K562 (cell line): ENCODE results near the gene ZSWIM1. TPM values are rescaled to one million over a fixed set of nuclear protein-coding genes. Genes with fewer than 3 reads are reported as not detected.

Experiments
- ATAC-seq: fragments of 200-7000 bp; cut with Tn5 transposase; 3 replicates; pipeline ENCODE4 v1.9.1; 2020; ENCODE audit warnings: moderate library complexity
- BruUV-seq: library from RNA; stranded (reverse); fragments of 400-500 nt; replicated peaks from 2 replicates; lab custom pipeline; 2021; lab: Mats Ljungman, UMichigan
- CTCF ChIA-PET: fragments of 300-600 bp; formaldehyde crosslinking; extraction: SDS; loops from one replicate; lab custom pipeline; 2021; ENCODE audit warnings: low intra/inter-chr PET ratio; lab: Yijun Ruan, JAX
- POLR2A ChIA-PET: fragments of 300-600, 350-650 bp; sonication (Branson Sonifier 250); formaldehyde crosslinking; extraction: SDS; loops from one replicate; lab custom pipeline; 2021; ENCODE audit warnings: antibody characterized with exemption, inconsistent platforms; lab: Yijun Ruan, JAX
- DNase-seq, 4 experiments: peaks; one replicate each; pipeline versions ENCODE4 v3.0.0 to v3.0.0-alpha.2; 2011 to 2018; ENCODE audit warnings: low spot score in 3 of 4, mixed read lengths in 3 of 4; ENCODE audit errors: extremely low read depth in 1 of 4
- FAIRE-seq: peaks from 2 replicates; lab custom pipeline; 2011; peaks lifted over from hg19 to GRCh38; lab: Jason Lieb, UNC
- H2AFZ ChIP-seq: 2 replicates; pipeline ENCODE4 v1.6.0; 2011; ENCODE audit warnings: low read depth, low read length, control low read depth, inconsistent platforms
- H3K27ac ChIP-seq: fragments of 200-600 bp; 3 replicates; pipeline ENCODE4 v1.8.0; 2011; ENCODE audit warnings: low read depth, mild to moderate bottlenecking, control low read depth, inconsistent platforms, low read length, moderate library complexity, mixed read lengths; ENCODE audit errors: extremely low read depth
- H3K27me3 ChIP-seq, 2 experiments: fragments of 300-600 bp in 1 of 2; 2 replicates in 1 of 2; 3 replicates in 1 of 2; pipeline versions ENCODE4 v1.6.0 to v1.8.0; 2011; ENCODE audit warnings: inconsistent platforms in 2 of 2, low read length in 2 of 2, mild to moderate bottlenecking in 1 of 2, mixed read lengths in 1 of 2, moderate library complexity in 1 of 2; ENCODE audit not compliant: control insufficient read depth in 2 of 2, insufficient read depth in 2 of 2
- H3K36me3 ChIP-seq: fragments of 300-600 bp; 3 replicates; pipeline ENCODE4 v1.8.0; 2011; ENCODE audit warnings: mild to moderate bottlenecking, low read length, inconsistent platforms; ENCODE audit not compliant: control insufficient read depth, insufficient read depth
- H3K4me1 ChIP-seq, 2 experiments: fragments of 200-600 bp in 1 of 2; replicated peaks in 1 of 2; 2 replicates in 1 of 2; 3 replicates in 1 of 2; pipeline versions ENCODE4 v1.5.1 to v1.8.0; 2011; ENCODE audit warnings: inconsistent platforms in 2 of 2, low read length in 2 of 2, mild to moderate bottlenecking in 1 of 2, mixed read lengths in 1 of 2, moderate library complexity in 1 of 2; ENCODE audit not compliant: control insufficient read depth in 2 of 2, insufficient read depth in 2 of 2
- H3K4me2 ChIP-seq: 2 replicates; pipeline ENCODE4 v1.6.1; 2011; ENCODE audit warnings: low read length, control low read depth, inconsistent platforms, mixed read lengths; ENCODE audit not compliant: insufficient read depth
- H3K4me3 ChIP-seq: fragments of 200-600 bp; sonication (generic), shearing (Covaris generic); 2 replicates; pipeline ENCODE4 v1.5.1; 2016; ENCODE audit warnings: control low read depth, inconsistent platforms
- H3K79me2 ChIP-seq: fragments of 200-600 bp; 3 replicates; pipeline ENCODE4 v1.8.0; 2011; ENCODE audit warnings: low read length, inconsistent platforms; ENCODE audit not compliant: control insufficient read depth, insufficient read depth
- H3K9ac ChIP-seq, 2 experiments: 2 replicates each; pipeline versions ENCODE4 v1.6.0 to v1.6.1; 2011; ENCODE audit warnings: low read depth in 2 of 2, low read length in 2 of 2, control low read depth in 1 of 2, inconsistent platforms in 1 of 2, mild to moderate bottlenecking in 1 of 2, mixed read lengths in 1 of 2; ENCODE audit not compliant: insufficient read depth in 1 of 2
- H3K9me1 ChIP-seq: one replicate; pipeline ENCODE4 v1.6.0; 2011; ENCODE audit warnings: inconsistent platforms, mild to moderate bottlenecking, low read length, moderate library complexity; ENCODE audit not compliant: control insufficient read depth, insufficient read depth
- H3K9me3 ChIP-seq: replicated peaks from 2 replicates; pipeline ENCODE4 v1.5.1; 2011; ENCODE audit warnings: low read depth, low read length, inconsistent platforms; ENCODE audit not compliant: control insufficient read depth, insufficient read depth
- H4K20me1 ChIP-seq: replicated peaks from 2 replicates; pipeline ENCODE4 v1.6.1; 2011; ENCODE audit warnings: low read length, inconsistent platforms, mixed read lengths; ENCODE audit not compliant: control insufficient read depth, insufficient read depth
- CTBP1 ChIP-seq: fragments of 450-650 bp; IDR thresholded peaks from 2 replicates; pipeline ENCODE4 v1.6.1; 2016; ENCODE audit warnings: borderline replicate concordance
- DMBX1 ChIP-seq: fragments of 250-450 bp; sonication (Bioruptor Pico); IDR thresholded peaks from 2 replicates; pipeline ENCODE4 v1.8.0; 2022; ENCODE audit warnings: inconsistent platforms, mild to moderate bottlenecking, moderate library complexity, borderline replicate concordance
- ELK3 ChIP-seq: fragments of 450-650 bp; formaldehyde crosslinking; IDR thresholded peaks from 2 replicates; pipeline ENCODE4 v1.4.0; 2020; ENCODE audit warnings: mild to moderate bottlenecking
- NFXL1 ChIP-seq: fragments of 450-650 bp; formaldehyde crosslinking; IDR thresholded peaks from 2 replicates; pipeline ENCODE4 v1.4.0; 2021; ENCODE audit warnings: mild to moderate bottlenecking
- SMARCA4 ChIP-seq: fragments of 450-650 bp; IDR thresholded peaks from 2 replicates; pipeline ENCODE4 v1.6.1; 2016
- ZBTB1 ChIP-seq: sonication (generic); formaldehyde crosslinking; IDR thresholded peaks from 2 replicates; pipeline ENCODE4 v1.8.1; 2023; ENCODE audit warnings: missing genetic modification reagents, low read depth, mild to moderate bottlenecking, borderline replicate concordance
- ZBTB33 ChIP-seq: sonication (generic); formaldehyde crosslinking; IDR thresholded peaks from 2 replicates; pipeline ENCODE4 v1.8.1; 2023; ENCODE audit warnings: mild to moderate bottlenecking, missing genetic modification reagents
- ZNF318 ChIP-seq, 2 experiments: fragments of 450-650 bp; IDR thresholded peaks; 2 replicates each; pipeline ENCODE4 v1.6.1; 2016; ENCODE audit warnings: mild to moderate bottlenecking in 2 of 2, borderline replicate concordance in 1 of 2, low read depth in 1 of 2, moderate library complexity in 1 of 2
- WGBS: fragments of 100-300 bp; shearing (Covaris generic); methylation state at CpG from one replicate; pipeline ENCODE4 v1.1.6; 2016; ENCODE audit warnings: low coverage, mixed read lengths; ENCODE audit not compliant: insufficient coverage; ENCODE audit errors: missing lambda C conversion rate; 5-methylcytosine and 5-hydroxymethylcytosine counted together
- in situ Hi-C: fragments of 300-500 bp; cut with MboI; formaldehyde crosslinking; loops from 4 replicates; pipeline ENCODE4 v1.15.0; 2018; ENCODE audit warnings: inconsistent platforms, mixed read lengths
- intact Hi-C: fragments of 100-400 bp; cut with micrococcal nuclease; formaldehyde crosslinking; loops from 2 replicates; pipeline ENCODE4 v1.14.2; 2022
- polyA plus RNA-seq, 8 experiments: library from polyadenylated mRNA; depleted of rRNA in 4 of 8; stranded (reverse) in 5 of 8; unstranded in 3 of 8; fragments of >200 nt; fragmentation: Nextera tagmentation in 2 of 8; fragmentation: Illumina TruSeq in 1 of 8; extraction: Ambion mirVana in 2 of 8; extraction: Trizol in 1 of 8; gene quantifications; 2 replicates each; pipeline versions ENCODE4 v1.2.1 to v1.2.3, GENCODE V29; 2011 to 2014; ENCODE audit warnings: inconsistent platforms in 1 of 8, missing spikeins in 1 of 8
- total RNA-seq, 7 experiments: library from RNA; depleted of rRNA in 6 of 7; stranded (reverse); fragments of >200 nt in 6 of 7; fragmentation: Illumina TruSeq in 2 of 7; extraction: Trizol in 2 of 7; gene quantifications; 2 replicates each; pipeline versions ENCODE4 v1.2.1 to v1.2.3, GENCODE V29; 2011 to 2021; ENCODE audit warnings: low replicate concordance in 1 of 7

Gene ZSWIM1
- total and polyA plus RNA-seq, 9 of the 15 experiments (the other 6 are each of a cell fraction or from before 2014, with no cell fraction given): 2.5 to 15.6 (median 9.5) TPM

- intact Hi-C loops: no loop called here
- in situ Hi-C loops: no loop called here
- ATAC-seq (peak; percentile 94), DNase-seq (peak; percentile 43 to 87 (median 60)), FAIRE-seq (peak; percentile 99)
- Histone ChIP-seq H3K27ac (peak overlapping the region; percentile 63), H3K4me2 (peak overlapping the region; percentile 33), H4K20me1 (no peaks in the 10 kb centered on the region), H2AFZ (no peak overlapping the region), H3K9ac (no peak overlapping the region), H3K79me2 (peaks cover 3% of the 10 kb centered on the region; the same call in 1 of the 3 replicates), H3K4me1 (peaks cover 15 to 17% of the 10 kb centered on the region in 2 experiments; a peak in 4 of 5 replicates), H3K27me3 (no peaks in the 10 kb centered on the region), H3K4me3 (no peak overlapping the region), H3K9me1 (no peaks in the 10 kb centered on the region), H3K36me3 (peaks cover 17% of the 10 kb centered on the region; the same call in 2 of the 3 replicates), H3K9me3 (peaks cover 5% of the 10 kb centered on the region)
- no TSS peak for BruUV-seq
- POLR2A ChIA-PET: interaction anchor here (0.7 to 2.3 kb wide), 2 partner anchors 9 to 44 kb away, joined by 3 to 19 read pairs; no protein-coding TSS in a partner anchor
- 0% methylated on average over 1 of the region's 1 CpG for WGBS
- CTCF ChIA-PET: no interaction called here
- TF ChIP-seq SMARCA4 (peak; percentile 84), ZBTB33 (CRISPR knock-in tag) (no peak), ELK3 (CRISPR knock-in tag) (no peak), ZBTB1 (CRISPR knock-in tag) (no peak), ZNF318 (IDR thresholded peaks at IDR 0.05; ENCODE audit: borderline replicate concordance in 1 of 2, low read depth in 1 of 2) (no peak), DMBX1 (CRISPR knock-in tag) (no peak), CTBP1 (peak; percentile 53; the same call in 1 of the 2 replicates), NFXL1 (CRISPR knock-in tag) (no peak)
These were observed 30.1 kb upstream of the ZSWIM1 start for GRCh38 chr20:45850926-45851325.
